Left lung (tissue), 14 donors: Measurements from ENCODE around the gene AKAP11. TPM values are rescaled to one million over a fixed set of nuclear protein-coding genes. Genes with fewer than 3 reads are reported as not detected.
"Not testable (repeated sequence)": the region's sequence is repeated elsewhere in the genome, so short reads cannot be mapped to it uniquely, and the experiment has no call there.

Experiments
- ATAC-seq: fragments of 200-7000 bp; cut with Tn5 transposase; one replicate; pipeline ENCODE4 v1.9.1; 2020; ENCODE audit warnings: moderate library complexity
- DNase-seq, 4 donors: peaks; one replicate each; pipeline ENCODE4 v3.0.0-alpha.2; 2013 to 2020
- H3K27ac ChIP-seq, 2 donors: fragments of 200-600 bp; sonication (generic) in 1 of 2; one replicate each; pipeline versions ENCODE4 v1.5.0 to v1.8.0; 2020 to 2021
- H3K27me3 ChIP-seq, 2 donors: fragments of 200-600 bp; sonication (generic) in 1 of 2; one replicate each; pipeline versions ENCODE4 v1.5.0 to v1.8.0; 2020 to 2021
- H3K36me3 ChIP-seq, 2 donors: fragments of 200-600 bp; sonication (generic) in 1 of 2; one replicate each; pipeline versions ENCODE4 v1.5.0 to v1.8.0; 2020 to 2021
- H3K4me1 ChIP-seq, 2 donors: fragments of 200-600 bp; one replicate each; pipeline ENCODE4 v1.8.0; 2021
- H3K4me3 ChIP-seq, 2 donors: fragments of 200-600 bp; sonication (generic) in 1 of 2; one replicate each; pipeline versions ENCODE4 v1.5.0 to v1.8.0; 2020 to 2021; ENCODE audit warnings: mild to moderate bottlenecking in 1 of 2
- H3K9me3 ChIP-seq, 2 donors: fragments of 200-600 bp; sonication (generic) in 1 of 2; one replicate each; pipeline versions ENCODE4 v1.5.0 to v1.8.0; 2020 to 2021
- CTCF ChIP-seq, 2 donors: fragments of 200-600 bp; sonication (generic) in 1 of 2; IDR thresholded peaks; one replicate each; pipeline versions ENCODE4 v1.5.0 to v1.8.0; 2021; ENCODE audit warnings: antibody characterized with exemption in 2 of 2
- intact Hi-C, 2 donors: fragments of 100-400 bp; cut with DNase I; formaldehyde crosslinking; loops; one replicate each; pipeline versions ENCODE4 v1.11.2 to v1.14.2; 2022
- long read RNA-seq, 12 donors: library from polyadenylated mRNA in 2 of 12; unstranded in 2 of 12; transcript quantifications; one replicate each; pipeline ENCODE4 v2.0.0 and lab custom pipeline, GENCODE V29; 2019 to 2026
- polyA plus RNA-seq, 6 donors: library from polyadenylated mRNA; unstranded; fragments of 120-200 nt; gene quantifications; one replicate each; pipeline ENCODE4 v1.2.1, GENCODE V29; 2013; ENCODE audit not compliant: insufficient read length in 6 of 6
- total RNA-seq, 2 donors: library from RNA; stranded (reverse); fragmentation: NEBNext Ultra II Directional; extraction: Animal tissue kit (Norgen Biotek cat#: 25700); gene quantifications; one replicate each; pipeline ENCODE4 v1.2.1, GENCODE V29; 2021
- donor health status: DM: no; HTN: yes; CAD: no.
- donor health status: DM: no; HTN: no; CAD: no.

Gene AKAP11
- total RNA-seq = 10 to 100 TPM; 30.3 to 34.5 TPM
- 10 to 100 TPM; 39.7 to 47.1 (median 43.4) TPM for polyA plus RNA-seq
- long read RNA-seq, donor 1, partial matches to known transcripts = 11 of 11 reads
- long read RNA-seq, donor 1, other reads (novel, unspliced or antisense) = 0 of 11 reads
- long read RNA-seq, donor 2, partial matches to known transcripts = 8 of 8 reads
- long read RNA-seq, donor 2, other reads (novel, unspliced or antisense) = 0 of 8 reads
- long read RNA-seq, donor 3, full-length matches to known transcripts = 1 of 1 reads
- long read RNA-seq, donor 3, partial matches to known transcripts = 0 of 1 reads
- long read RNA-seq, donor 3, other reads (novel, unspliced or antisense) = 0 of 1 reads
- long read RNA-seq, donor 4, partial matches to known transcripts = 2 of 6 reads
- long read RNA-seq, donor 4, other reads (novel, unspliced or antisense) = 4 of 6 reads
- long read RNA-seq, donor 5, partial matches to known transcripts = 88 of 88 reads
- long read RNA-seq, donor 5, other reads (novel, unspliced or antisense) = 0 of 88 reads
- long read RNA-seq, donor 6 = 0 reads
- long read RNA-seq, donor 7 = 0 reads
- long read RNA-seq, donor 8, partial matches to known transcripts = 42 of 42 reads
- long read RNA-seq, donor 8, other reads (novel, unspliced or antisense) = 0 of 42 reads
- long read RNA-seq, donor 9 = 0 reads
- long read RNA-seq, donor 10, partial matches to known transcripts = 1 of 2 reads
- long read RNA-seq, donor 10, other reads (novel, unspliced or antisense) = 1 of 2 reads
- long read RNA-seq, donor 11, partial matches to known transcripts = 27 of 27 reads
- long read RNA-seq, donor 11, other reads (novel, unspliced or antisense) = 0 of 27 reads
- long read RNA-seq, donor 12 = 0 reads

- Histone ChIP-seq H3K27me3 (no peaks in the 10 kb centered on the region), H3K27ac (peak within 1 kb of the TSS; percentile 88 to 95), H3K4me1 (peaks cover 17 to 23% of the 10 kb centered on the region in 2 donors), H3K9me3 (no peaks in the 10 kb centered on the region), H3K4me3 (peak within 1 kb of the TSS; percentile 80 to 96), H3K36me3 (no peaks in the 10 kb centered on the region)
- no peak for TF ChIP-seq CTCF (IDR thresholded peaks at IDR 0.05)
- intact Hi-C loops = no loop called here
- DNase-seq = peak; percentile 57 to 88 (median 68)
- ATAC-seq = peak; percentile 40
These were observed at the start of gene AKAP11 for GRCh38 chr13:42272115-42272803. TSS of gene AKAP11 (plus strand) at chr13:42272152. CDS start at chr13:42286349, 14,197 bp downstream.

- intact Hi-C loops = no loop called here
- Histone ChIP-seq H3K9me3 (peaks cover 0 to 3% of the 10 kb centered on the region in 2 donors), H3K4me3 (no peak overlapping the region), H3K4me1 (peaks cover 0 to 2% of the 10 kb centered on the region in 2 donors), H3K27ac (no peak overlapping the region), H3K36me3 (peaks cover 0 to 55% of the 10 kb centered on the region in 2 donors), H3K27me3 (no peaks in the 10 kb centered on the region)
- no peak for TF ChIP-seq CTCF (IDR thresholded peaks at IDR 0.05)
- ATAC-seq (no peak), DNase-seq (no peak)
These were observed 48.3 kb upstream of the AKAP11 start for GRCh38 chr13:42223681-42224080.

- H3K36me3 ChIP-seq = peaks cover 0 to 47% of the 10 kb centered on the region in 2 donors
These were observed 46.9 kb upstream of the AKAP11 start for GRCh38 chr13:42225051-42225450.

GRCh38 chr13:42226759-42227158, 45.2 kb upstream of the AKAP11 start:
- H3K27ac ChIP-seq, DNase-seq, H3K9me3 ChIP-seq, ATAC-seq, H3K27me3 ChIP-seq, intact Hi-C loops, H3K4me1 ChIP-seq, H3K4me3 ChIP-seq: not testable (repeated sequence)
- peaks cover 0 to 36% of the 10 kb centered on the region in 2 donors for H3K36me3 ChIP-seq

More at GRCh38 chr13:42225051-42225450, 46.9 kb upstream of the AKAP11 start:
- intact Hi-C loops = no loop called here
- ATAC-seq = no peak
- peaks cover 0 to 3% of the 10 kb centered on the region in 2 donors for H3K9me3 ChIP-seq
- no peak overlapping the region for H3K4me3 ChIP-seq
- TF ChIP-seq CTCF (IDR thresholded peaks at IDR 0.05) = no peak
- DNase-seq = no peak
- H3K27ac ChIP-seq = no peak overlapping the region
- no peaks in the 10 kb centered on the region for H3K27me3 ChIP-seq
- H3K4me1 ChIP-seq = peaks cover 0 to 2% of the 10 kb centered on the region in 2 donors

- intact Hi-C loops = no loop called here
- H3K27me3 ChIP-seq = no peaks in the 10 kb centered on the region
- peaks cover 0 to 2% of the 10 kb centered on the region in 2 donors for H3K4me1 ChIP-seq
- no peak overlapping the region for H3K4me3 ChIP-seq
- peaks cover 0 to 28% of the 10 kb centered on the region in 2 donors for H3K36me3 ChIP-seq
- ATAC-seq (no peak), DNase-seq (no peak)
- peaks cover 0 to 3% of the 10 kb centered on the region in 2 donors for H3K9me3 ChIP-seq
- no peak for TF ChIP-seq CTCF (IDR thresholded peaks at IDR 0.05)
- H3K27ac ChIP-seq = no peak overlapping the region
These were observed 43.4 kb upstream of the AKAP11 start for GRCh38 chr13:42228527-42228926.
